Lower lobe of right lung (tissue), 2 donors: Measurements from ENCODE around the gene ALDOA. TPM values are rescaled to one million over a fixed set of nuclear protein-coding genes. Genes with fewer than 3 reads are reported as not detected.

Experiments used
- ATAC-seq, 2 donors: fragments of 200-7000 bp; cut with Tn5 transposase; one replicate each; pipeline ENCODE4 v1.9.1; 2020 to 2022; ENCODE audit warnings: mild to moderate bottlenecking in 2 of 2, moderate library complexity in 2 of 2
- DNase-seq: peaks from one replicate; pipeline ENCODE4 v3.0.0-alpha.2; 2020
- H3K27ac ChIP-seq: fragments of 200-600 bp; one replicate; pipeline ENCODE4 v1.8.0; 2022
- H3K27me3 ChIP-seq: fragments of 200-600 bp; one replicate; pipeline ENCODE4 v1.8.0; 2022; ENCODE audit warnings: low read depth
- H3K36me3 ChIP-seq: fragments of 200-600 bp; one replicate; pipeline ENCODE4 v1.8.0; 2022; ENCODE audit warnings: mild to moderate bottlenecking
- H3K4me1 ChIP-seq: fragments of 200-600 bp; one replicate; pipeline ENCODE4 v1.8.0; 2022
- H3K4me3 ChIP-seq: fragments of 200-600 bp; one replicate; pipeline ENCODE4 v1.8.0; 2022; ENCODE audit warnings: mild to moderate bottlenecking
- H3K9me3 ChIP-seq: fragments of 200-600 bp; one replicate; pipeline ENCODE4 v1.8.0; 2022
- intact Hi-C: fragments of 100-400 bp; cut with DNase I; formaldehyde crosslinking; loops from one replicate; pipeline ENCODE4 v1.11.0; 2022
- total RNA-seq: library from RNA; stranded (reverse); fragmentation: NEBNext Ultra II Directional; extraction: Animal tissue kit (Norgen Biotek cat#: 25700); gene quantifications from one replicate; pipeline ENCODE4 v1.2.1, GENCODE V29; 2021
- TF ChIP-seq, protein P1 (sequence below): fragments of 200-600 bp; IDR thresholded peaks from one replicate; pipeline ENCODE4 v1.8.0; 2022; ENCODE audit warnings: antibody characterized with exemption, mild to moderate bottlenecking
- donor health status: DM: no; HTN: yes; CAD: no; lungs with severe emphysema.

Gene ALDOA
- total RNA-seq, 1 donor from 2014 or later, result 733 TPM

DNA sequence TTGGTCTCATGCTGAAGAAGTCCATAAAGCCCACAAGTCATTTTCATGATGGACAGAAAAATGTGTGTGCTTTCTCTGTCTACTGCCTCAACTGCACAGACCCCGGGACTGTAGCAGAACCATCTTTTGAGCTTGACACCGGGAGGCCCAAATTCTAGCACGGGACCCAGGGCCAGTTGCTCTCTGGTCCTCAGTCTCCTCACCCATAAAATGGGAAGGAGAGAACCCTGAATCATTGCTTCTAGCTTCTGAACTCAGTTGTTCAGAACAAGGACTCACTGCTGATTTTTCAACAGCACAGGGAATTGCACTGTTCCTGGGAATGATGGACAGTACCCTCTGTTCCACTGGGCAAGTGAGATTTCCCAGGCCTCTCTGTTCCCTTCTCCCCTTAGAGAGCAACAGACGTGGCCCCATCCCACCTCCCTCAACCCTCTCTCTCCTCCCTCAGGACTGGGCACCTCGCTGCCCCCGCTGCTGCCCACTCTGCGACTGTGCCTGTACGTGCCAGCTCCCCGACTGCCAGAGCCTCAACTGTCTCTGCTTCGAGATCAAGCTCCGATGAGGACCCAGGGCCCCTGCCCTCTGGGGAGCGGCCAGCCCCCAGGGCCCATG is 2.2 kb upstream of the ALDOA start:
- H3K9me3 ChIP-seq, result no peaks in the 10 kb centered on the region
- H3K4me3 ChIP-seq, result peak overlapping the region; percentile 95
- peak overlapping the region; percentile 99 for H3K27ac ChIP-seq
- peaks cover 30% of the 10 kb centered on the region for H3K4me1 ChIP-seq
- no peak for DNase-seq
- TF ChIP-seq, protein P1, sequence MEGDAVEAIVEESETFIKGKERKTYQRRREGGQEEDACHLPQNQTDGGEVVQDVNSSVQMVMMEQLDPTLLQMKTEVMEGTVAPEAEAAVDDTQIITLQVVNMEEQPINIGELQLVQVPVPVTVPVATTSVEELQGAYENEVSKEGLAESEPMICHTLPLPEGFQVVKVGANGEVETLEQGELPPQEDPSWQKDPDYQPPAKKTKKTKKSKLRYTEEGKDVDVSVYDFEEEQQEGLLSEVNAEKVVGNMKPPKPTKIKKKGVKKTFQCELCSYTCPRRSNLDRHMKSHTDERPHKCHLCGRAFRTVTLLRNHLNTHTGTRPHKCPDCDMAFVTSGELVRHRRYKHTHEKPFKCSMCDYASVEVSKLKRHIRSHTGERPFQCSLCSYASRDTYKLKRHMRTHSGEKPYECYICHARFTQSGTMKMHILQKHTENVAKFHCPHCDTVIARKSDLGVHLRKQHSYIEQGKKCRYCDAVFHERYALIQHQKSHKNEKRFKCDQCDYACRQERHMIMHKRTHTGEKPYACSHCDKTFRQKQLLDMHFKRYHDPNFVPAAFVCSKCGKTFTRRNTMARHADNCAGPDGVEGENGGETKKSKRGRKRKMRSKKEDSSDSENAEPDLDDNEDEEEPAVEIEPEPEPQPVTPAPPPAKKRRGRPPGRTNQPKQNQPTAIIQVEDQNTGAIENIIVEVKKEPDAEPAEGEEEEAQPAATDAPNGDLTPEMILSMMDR, result no peak
- ATAC-seq, result no peak
- intact Hi-C loops, result no loop called here
- H3K36me3 ChIP-seq, result peaks cover 14% of the 10 kb centered on the region
- H3K27me3 ChIP-seq, result no peaks in the 10 kb centered on the region

DNA sequence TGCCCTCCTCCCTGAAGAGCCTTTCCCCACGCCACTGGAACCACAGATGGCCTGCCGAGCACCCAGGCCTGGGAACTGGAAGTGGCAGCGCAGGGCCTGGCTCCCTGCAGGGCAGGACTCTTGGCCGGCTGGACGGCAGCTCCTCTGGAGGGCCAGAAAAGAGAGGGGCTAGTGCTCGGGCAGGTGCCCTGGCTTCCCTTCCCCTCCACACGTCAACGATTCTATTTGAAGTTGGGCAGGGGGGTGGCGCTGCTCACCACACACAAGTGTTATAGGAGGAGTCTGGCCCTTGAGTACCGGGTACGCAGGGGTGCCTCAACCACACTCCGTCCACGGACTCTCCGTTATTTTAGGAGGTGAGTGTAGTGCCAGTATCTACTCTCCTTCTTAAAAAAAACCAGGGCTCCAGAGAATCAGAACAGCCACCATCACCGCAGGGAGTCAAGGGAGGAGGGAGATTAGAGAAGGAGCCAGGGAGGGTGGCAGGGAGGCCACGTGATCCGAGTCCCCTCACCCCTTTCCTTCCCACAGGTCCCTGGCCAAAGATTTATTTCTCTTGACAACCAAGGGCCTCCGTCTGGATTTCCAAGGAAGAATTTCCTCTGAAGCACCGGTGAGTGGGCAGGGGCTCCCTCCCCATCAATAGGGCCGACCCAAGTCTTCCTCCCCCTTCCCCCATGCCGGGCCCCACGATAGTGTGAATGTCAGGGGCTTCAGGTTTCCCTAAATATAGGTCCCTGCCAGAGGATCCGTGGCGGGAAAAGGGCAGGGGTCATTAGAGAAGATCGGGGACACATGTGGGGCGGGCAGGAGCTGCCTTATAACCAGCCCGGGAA is 1.4 kb upstream of the ALDOA start:
- Histone ChIP-seq H3K27me3 (no peaks in the 10 kb centered on the region), H3K36me3 (peaks cover 22% of the 10 kb centered on the region), H3K9me3 (no peaks in the 10 kb centered on the region), H3K4me3 (peak overlapping the region; percentile 95), H3K4me1 (peaks cover 37% of the 10 kb centered on the region), H3K27ac (peak overlapping the region; percentile 99)
- TF ChIP-seq, protein P1, result peak; percentile 33
- DNase-seq (peak; percentile 86), ATAC-seq (peak; percentile 58 to 59)
- intact Hi-C loops, result no loop called here

DNA sequence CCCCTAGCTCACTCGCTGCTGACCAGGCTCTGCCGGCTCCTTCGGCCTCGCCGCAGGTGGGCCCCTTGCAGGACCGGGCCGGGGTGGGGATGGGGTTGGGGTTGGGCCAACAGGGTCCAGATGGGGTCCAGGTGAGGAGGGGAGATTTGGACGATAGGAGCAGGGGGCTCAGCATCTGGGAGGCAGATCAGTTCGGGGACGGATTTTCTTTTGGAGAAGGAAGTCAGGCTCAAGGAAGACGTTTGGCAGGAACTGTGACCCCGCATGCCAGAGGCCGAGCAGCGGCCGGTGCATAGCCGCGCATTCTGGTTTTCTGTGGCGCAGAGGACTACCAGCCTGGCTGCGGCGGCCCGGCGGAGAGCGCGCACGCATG is 845 bp upstream of the ALDOA start:
- intact Hi-C loops, result no loop called here

DNA sequence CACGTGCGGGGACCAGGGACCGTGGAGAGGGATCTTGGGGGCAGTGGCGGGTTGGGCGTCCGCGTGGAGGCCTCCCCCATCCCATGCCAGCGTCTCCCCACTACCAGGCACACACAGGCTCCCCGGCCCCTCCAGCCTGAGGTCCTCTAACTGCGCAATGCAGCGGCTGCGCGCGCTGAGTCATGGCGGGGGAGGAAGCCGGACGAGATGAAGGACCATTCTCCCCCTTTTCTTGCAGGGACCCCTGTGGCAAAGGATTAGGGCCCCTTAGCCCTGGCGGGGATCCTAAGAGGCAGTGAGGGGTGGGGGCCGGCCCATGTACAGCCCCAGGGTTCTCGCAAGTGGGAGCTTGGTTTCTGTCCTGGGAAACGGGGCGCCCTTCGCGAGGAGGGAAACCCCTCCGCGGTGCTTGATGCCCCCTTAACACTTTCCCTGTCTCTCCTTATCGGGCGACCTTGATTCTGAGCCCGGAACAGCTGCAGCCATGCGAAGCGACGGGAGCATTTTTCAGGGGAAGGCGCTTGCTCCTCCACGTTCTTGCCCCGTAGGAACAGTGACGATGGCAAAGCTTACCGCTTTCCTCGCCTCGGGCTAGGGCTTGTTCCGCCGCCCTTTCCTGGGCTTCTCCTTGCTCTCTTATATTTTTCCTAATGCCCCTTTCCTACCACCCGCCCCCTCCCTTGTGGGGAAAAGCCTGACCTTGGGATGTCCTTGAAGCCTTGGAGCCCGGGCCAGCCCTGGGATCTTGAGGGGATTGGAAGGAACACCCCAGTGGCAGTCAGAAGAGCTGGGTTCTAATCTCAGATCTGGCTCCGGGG is 592 bp downstream of the ALDOA start:
- H3K9me3 ChIP-seq, result no peaks in the 10 kb centered on the region
- peak; percentile 76 for DNase-seq
- TF ChIP-seq, protein P1, result no peak
- peaks cover 47% of the 10 kb centered on the region for H3K4me1 ChIP-seq
- peak; percentile 23 to 44 for ATAC-seq
- peaks cover 42% of the 10 kb centered on the region for H3K36me3 ChIP-seq
- peak overlapping the region; percentile 99 for H3K27ac ChIP-seq
- no peaks in the 10 kb centered on the region for H3K27me3 ChIP-seq
- H3K4me3 ChIP-seq, result peak overlapping the region; percentile 95
- intact Hi-C loops, result no loop called here

More for the DNA sequence above, 845 bp upstream of the ALDOA start:
- Histone ChIP-seq H3K27me3 (no peaks in the 10 kb centered on the region), H3K36me3 (peaks cover 28% of the 10 kb centered on the region), H3K4me3 (peak overlapping the region; percentile 95), H3K9me3 (no peaks in the 10 kb centered on the region), H3K4me1 (peaks cover 43% of the 10 kb centered on the region), H3K27ac (peak overlapping the region; percentile 99)
- peak; percentile 0 to 5 for ATAC-seq
- TF ChIP-seq, protein P1, result no peak
- DNase-seq, result no peak
